Measurements from ENCODE around the gene TP53I3.

Gene TP53I3

GRCh38 chr2:24088821-24089359 is 4.3 kb upstream of the TP53I3 start:
- Histone ChIP-seq H3K9ac (no peak overlapping the region), H3K4me1 (ENCODE audit: low read depth, poor library complexity, severe bottlenecking) (no peaks in the 10 kb centered on the region), H3K4me2 (no peak overlapping the region), H3K79me2 (ENCODE audit: insufficient read depth, low read depth) (no peaks in the 10 kb centered on the region), H3K27me3 (ENCODE audit: insufficient read depth, low read depth) (no peaks in the 10 kb centered on the region), H3K27ac (no peak overlapping the region), H2AFZ (ENCODE audit: low read depth) (no peak overlapping the region), H3K36me3 (ENCODE audit: insufficient read depth) (no peaks in the 10 kb centered on the region), H3K4me3 (IDR thresholded peaks at IDR 0.05; ENCODE audit: insufficient read depth, low read depth, low read length) (no peak overlapping the region), H4K20me1 (ENCODE audit: insufficient read depth) (no peaks in the 10 kb centered on the region)
- TF ChIP-seq, protein P1, sequence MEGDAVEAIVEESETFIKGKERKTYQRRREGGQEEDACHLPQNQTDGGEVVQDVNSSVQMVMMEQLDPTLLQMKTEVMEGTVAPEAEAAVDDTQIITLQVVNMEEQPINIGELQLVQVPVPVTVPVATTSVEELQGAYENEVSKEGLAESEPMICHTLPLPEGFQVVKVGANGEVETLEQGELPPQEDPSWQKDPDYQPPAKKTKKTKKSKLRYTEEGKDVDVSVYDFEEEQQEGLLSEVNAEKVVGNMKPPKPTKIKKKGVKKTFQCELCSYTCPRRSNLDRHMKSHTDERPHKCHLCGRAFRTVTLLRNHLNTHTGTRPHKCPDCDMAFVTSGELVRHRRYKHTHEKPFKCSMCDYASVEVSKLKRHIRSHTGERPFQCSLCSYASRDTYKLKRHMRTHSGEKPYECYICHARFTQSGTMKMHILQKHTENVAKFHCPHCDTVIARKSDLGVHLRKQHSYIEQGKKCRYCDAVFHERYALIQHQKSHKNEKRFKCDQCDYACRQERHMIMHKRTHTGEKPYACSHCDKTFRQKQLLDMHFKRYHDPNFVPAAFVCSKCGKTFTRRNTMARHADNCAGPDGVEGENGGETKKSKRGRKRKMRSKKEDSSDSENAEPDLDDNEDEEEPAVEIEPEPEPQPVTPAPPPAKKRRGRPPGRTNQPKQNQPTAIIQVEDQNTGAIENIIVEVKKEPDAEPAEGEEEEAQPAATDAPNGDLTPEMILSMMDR (conservative IDR thresholded peaks at IDR 0.05; ENCODE audit: low read depth, low read length): no peak

GRCh38 chr2:24087032-24087431 is 2.4 kb upstream of the TP53I3 start:
- H3K4me2 ChIP-seq: no peak overlapping the region
- TF ChIP-seq, protein P1 (conservative IDR thresholded peaks at IDR 0.05; ENCODE audit: low read depth, low read length): no peak
- no peaks in the 10 kb centered on the region for H3K79me2 ChIP-seq (ENCODE audit: insufficient read depth, low read depth)
- H3K27ac ChIP-seq: no peak overlapping the region
- no peaks in the 10 kb centered on the region for H4K20me1 ChIP-seq (ENCODE audit: insufficient read depth)
- no peak overlapping the region for H2AFZ ChIP-seq (ENCODE audit: low read depth)
- peaks cover 12% of the 10 kb centered on the region for H3K4me1 ChIP-seq (ENCODE audit: low read depth, poor library complexity, severe bottlenecking)
- no peaks in the 10 kb centered on the region for H3K36me3 ChIP-seq (ENCODE audit: insufficient read depth)
- no peaks in the 10 kb centered on the region for H3K27me3 ChIP-seq (ENCODE audit: insufficient read depth, low read depth)
- no peak overlapping the region for H3K9ac ChIP-seq
- no peak overlapping the region for H3K4me3 ChIP-seq (IDR thresholded peaks at IDR 0.05; ENCODE audit: insufficient read depth, low read depth, low read length)

- TF ChIP-seq, protein P1 (conservative IDR thresholded peaks at IDR 0.05; ENCODE audit: low read depth, low read length): no peak
- H3K4me2 ChIP-seq: no peak overlapping the region
- H3K4me3 ChIP-seq (IDR thresholded peaks at IDR 0.05; ENCODE audit: insufficient read depth, low read depth, low read length): no peak overlapping the region
- no peak overlapping the region for H3K27ac ChIP-seq
- peaks cover 12% of the 10 kb centered on the region for H3K4me1 ChIP-seq (ENCODE audit: low read depth, poor library complexity, severe bottlenecking)
- no peaks in the 10 kb centered on the region for H4K20me1 ChIP-seq (ENCODE audit: insufficient read depth)
- H3K27me3 ChIP-seq (ENCODE audit: insufficient read depth, low read depth): no peaks in the 10 kb centered on the region
- H3K79me2 ChIP-seq (ENCODE audit: insufficient read depth, low read depth): no peaks in the 10 kb centered on the region
- H3K9ac ChIP-seq: no peak overlapping the region
- H3K36me3 ChIP-seq (ENCODE audit: insufficient read depth): no peaks in the 10 kb centered on the region
- H2AFZ ChIP-seq (ENCODE audit: low read depth): no peak overlapping the region
Observed at GRCh38 chr2:24086241-24086640, 1.6 kb upstream of the TP53I3 start.

DNA sequence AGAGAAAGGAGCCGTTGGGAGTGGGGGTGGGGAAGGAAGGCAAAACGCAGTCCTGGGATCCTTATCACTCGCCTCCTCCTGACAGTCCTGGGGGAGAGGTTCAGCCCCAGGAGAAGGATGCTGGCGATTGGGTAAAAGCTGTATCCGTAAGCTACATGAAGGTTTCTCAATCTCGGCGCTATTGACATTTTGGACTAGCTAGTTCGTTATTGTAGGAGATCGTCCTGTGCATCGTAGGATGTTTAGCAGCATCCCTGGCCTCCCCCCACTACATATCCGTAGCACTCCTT is 511 bp upstream of the TP53I3 start:
- peak overlapping the region; percentile 92 for H3K27ac ChIP-seq
- H3K4me2 ChIP-seq: peak overlapping the region; percentile 91
- peak overlapping the region; percentile 97; the same call in 1 of the 2 replicates for H2AFZ ChIP-seq (ENCODE audit: low read depth)
- no peaks in the 10 kb centered on the region for H4K20me1 ChIP-seq (ENCODE audit: insufficient read depth)
- H3K36me3 ChIP-seq (ENCODE audit: insufficient read depth): no peaks in the 10 kb centered on the region
- peak overlapping the region; percentile 80 for H3K9ac ChIP-seq
- peaks cover 12% of the 10 kb centered on the region for H3K4me1 ChIP-seq (ENCODE audit: low read depth, poor library complexity, severe bottlenecking)
- TF ChIP-seq, protein P1 (conservative IDR thresholded peaks at IDR 0.05; ENCODE audit: low read depth, low read length): no peak
- H3K27me3 ChIP-seq (ENCODE audit: insufficient read depth, low read depth): no peaks in the 10 kb centered on the region
- H3K79me2 ChIP-seq (ENCODE audit: insufficient read depth, low read depth): no peaks in the 10 kb centered on the region
- H3K4me3 ChIP-seq (IDR thresholded peaks at IDR 0.05; ENCODE audit: insufficient read depth, low read depth, low read length): no peak overlapping the region

Data from KMS-11 (cell line).